Smooth muscle cell (in vitro differentiated cells): ENCODE results near the gene PARN. TPM values are rescaled to one million over a fixed set of nuclear protein-coding genes. Genes with fewer than 3 reads are reported as not detected.

ENCODE experiments used
- DNase-seq: peaks from one replicate; lab custom pipeline; 2025; ENCODE audit not compliant: unreplicated experiment; lab: John Stamatoyannopoulos, UW
- H2AFZ ChIP-seq: fragments of 200-600 bp; sonication (generic); 2 replicates; pipeline ENCODE4 v1.6.0; 2016; ENCODE audit warnings: antibody characterized with exemption, low read depth, mild to moderate bottlenecking
- H3F3A ChIP-seq: fragments of 200-600 bp; sonication (generic); 2 replicates; pipeline ENCODE4 v1.6.0; 2017; ENCODE audit warnings: antibody characterized with exemption, low read depth
- H3K27ac ChIP-seq: fragments of 200-600 bp; sonication (generic); 2 replicates; pipeline ENCODE4 v1.5.1; 2016; ENCODE audit warnings: low read depth, mild to moderate bottlenecking
- H3K27me3 ChIP-seq: fragments of 200-600 bp; sonication (generic); 2 replicates; pipeline ENCODE4 v1.6.1; 2016; ENCODE audit warnings: low read depth, mild to moderate bottlenecking
- H3K36me3 ChIP-seq: fragments of 200-600 bp; sonication (generic); 2 replicates; pipeline ENCODE4 v1.5.1; 2016; ENCODE audit warnings: low read depth
- H3K4me1 ChIP-seq: fragments of 200-600 bp; sonication (generic); 2 replicates; pipeline ENCODE4 v1.5.1; 2016; ENCODE audit warnings: low read depth
- H3K4me2 ChIP-seq: fragments of 200-600 bp; sonication (generic); 2 replicates; pipeline ENCODE4 v1.6.0; 2016; ENCODE audit warnings: mild to moderate bottlenecking
- H3K4me3 ChIP-seq: fragments of 200-600 bp; sonication (generic); 2 replicates; pipeline ENCODE4 v1.5.1; 2016; ENCODE audit warnings: mild to moderate bottlenecking
- H3K79me2 ChIP-seq: fragments of 200-600 bp; sonication (generic); 2 replicates; pipeline ENCODE4 v1.6.0; 2016; ENCODE audit warnings: low read depth, mild to moderate bottlenecking
- H3K9ac ChIP-seq: fragments of 200-600 bp; sonication (generic); 2 replicates; pipeline ENCODE4 v1.6.0; 2016; ENCODE audit warnings: low read depth
- H3K9me3 ChIP-seq: fragments of 200-600 bp; sonication (generic); replicated peaks from 2 replicates; pipeline ENCODE4 v1.5.1; 2016; ENCODE audit warnings: low read depth
- H4K20me1 ChIP-seq: fragments of 200-600 bp; sonication (generic); 2 replicates; pipeline ENCODE4 v1.6.0; 2016; ENCODE audit warnings: low read depth
- CTCF ChIP-seq: fragments of 200-600 bp; sonication (generic); IDR thresholded peaks from 2 replicates; pipeline ENCODE4 v1.5.1; 2017; ENCODE audit warnings: borderline replicate concordance, mild to moderate bottlenecking, antibody characterized with exemption; ENCODE audit not compliant: insufficient read depth, poor library complexity, severe bottlenecking
- WGBS: methylation state at CpG from one replicate; pipeline ENCODE4 v1.1.7; 2016; ENCODE audit warnings: low lambda C conversion rate; 5-methylcytosine and 5-hydroxymethylcytosine counted together
- polyA plus RNA-seq: library from polyadenylated mRNA; unstranded; fragments of >200 nt; fragmentation: Nextera tagmentation; extraction: Ambion mirVana; gene quantifications from 2 replicates; pipeline ENCODE4 v1.2.1, GENCODE V29; 2016
- total RNA-seq: library from RNA; depleted of rRNA; stranded (reverse); fragments of >200 nt; gene quantifications from 2 replicates; pipeline ENCODE4 v1.2.3, GENCODE V29; 2014

Gene PARN
- total and polyA plus RNA-seq, 2 experiments from 2014 or later, result 22.2 to 24.6 TPM

- H3K9ac ChIP-seq, result no peak overlapping the region
- H3K4me2 ChIP-seq, result no peak overlapping the region
- DNase-seq, result no peak
- H3K79me2 ChIP-seq, result no peaks in the 10 kb centered on the region
- no peak overlapping the region for H3K4me3 ChIP-seq
- H3F3A ChIP-seq, result no peaks in the 10 kb centered on the region
- H3K27me3 ChIP-seq, result no peaks in the 10 kb centered on the region
- H2AFZ ChIP-seq, result no peak overlapping the region
- no peak for TF ChIP-seq CTCF
- H3K27ac ChIP-seq, result no peak overlapping the region
- WGBS, result 98% methylated on average over 2 of the region's 2 CpGs
- peaks cover 9% of the 10 kb centered on the region for H3K36me3 ChIP-seq
- H3K9me3 ChIP-seq, result no peaks in the 10 kb centered on the region
- no peaks in the 10 kb centered on the region for H3K4me1 ChIP-seq
- H4K20me1 ChIP-seq, result no peaks in the 10 kb centered on the region
These were observed 57.5 kb downstream of the PARN start for GRCh38 chr16:14572535-14572934.

DNA sequence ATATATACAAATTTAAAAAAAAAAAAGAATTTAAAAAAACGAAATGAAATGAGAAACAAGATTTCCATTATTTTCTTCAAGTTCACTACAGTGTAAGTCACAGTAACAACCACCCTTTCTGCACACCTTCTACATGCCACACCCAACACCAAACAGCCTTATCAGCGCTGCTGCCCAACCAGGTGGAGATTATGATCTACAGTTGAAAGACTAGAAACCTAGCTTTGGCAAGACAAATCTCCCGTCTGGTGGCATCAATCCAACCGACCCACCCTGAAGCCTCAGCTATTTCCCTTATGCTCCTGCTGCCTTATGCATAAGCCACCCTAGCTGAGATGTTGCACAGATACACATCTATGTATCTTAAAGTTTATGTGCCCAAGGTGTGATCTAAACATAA lies 60.8 kb downstream of the PARN start:
- H3K4me2 ChIP-seq, result no peak overlapping the region
- H4K20me1 ChIP-seq, result peaks cover 3% of the 10 kb centered on the region
- H3K4me3 ChIP-seq, result no peak overlapping the region
- H3K9ac ChIP-seq, result no peak overlapping the region
- no peaks in the 10 kb centered on the region for H3K36me3 ChIP-seq
- DNase-seq, result no peak
- H3K27ac ChIP-seq, result no peak overlapping the region
- TF ChIP-seq CTCF, result no peak
- no peaks in the 10 kb centered on the region for H3K4me1 ChIP-seq
- H2AFZ ChIP-seq, result no peak overlapping the region
- H3K9me3 ChIP-seq, result no peaks in the 10 kb centered on the region
- no peaks in the 10 kb centered on the region for H3K27me3 ChIP-seq
- H3F3A ChIP-seq, result no peaks in the 10 kb centered on the region
- H3K79me2 ChIP-seq, result no peaks in the 10 kb centered on the region
- 99% methylated on average over 4 of the region's 4 CpGs for WGBS

DNA sequence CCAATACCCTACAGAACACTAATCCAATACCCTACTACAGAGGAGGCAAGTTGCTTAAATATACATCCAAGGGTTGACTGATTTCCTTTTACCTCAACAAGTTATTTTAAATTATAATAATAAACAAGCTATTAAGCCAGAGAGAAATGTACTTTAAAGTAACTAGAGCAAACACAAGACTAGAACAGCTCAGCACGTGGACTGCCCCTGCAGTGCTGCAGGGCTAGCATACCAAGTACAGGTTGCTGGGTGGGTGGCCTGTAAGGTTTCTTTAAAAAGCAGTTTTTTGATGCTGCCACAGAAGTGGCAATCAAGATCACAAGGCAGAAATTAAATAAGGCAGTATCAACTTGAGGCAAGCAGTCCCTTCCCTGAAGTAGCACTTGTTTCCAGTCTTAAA lies 63.5 kb downstream of the PARN start:
- no peaks in the 10 kb centered on the region for H3K79me2 ChIP-seq
- no peak overlapping the region for H3K4me3 ChIP-seq
- no peak for DNase-seq
- no peak overlapping the region for H3K27ac ChIP-seq
- no peak overlapping the region for H3K9ac ChIP-seq
- peaks cover 6% of the 10 kb centered on the region for H3K4me1 ChIP-seq
- H3K4me2 ChIP-seq, result no peak overlapping the region
- H2AFZ ChIP-seq, result no peak overlapping the region
- no peak for TF ChIP-seq CTCF
- no peaks in the 10 kb centered on the region for H3K9me3 ChIP-seq
- no peaks in the 10 kb centered on the region for H3K27me3 ChIP-seq
- peaks cover 20% of the 10 kb centered on the region for H4K20me1 ChIP-seq
- 86% methylated on average over 1 of the region's 1 CpG for WGBS
- peaks cover 6% of the 10 kb centered on the region for H3F3A ChIP-seq
- H3K36me3 ChIP-seq, result no peaks in the 10 kb centered on the region

DNA sequence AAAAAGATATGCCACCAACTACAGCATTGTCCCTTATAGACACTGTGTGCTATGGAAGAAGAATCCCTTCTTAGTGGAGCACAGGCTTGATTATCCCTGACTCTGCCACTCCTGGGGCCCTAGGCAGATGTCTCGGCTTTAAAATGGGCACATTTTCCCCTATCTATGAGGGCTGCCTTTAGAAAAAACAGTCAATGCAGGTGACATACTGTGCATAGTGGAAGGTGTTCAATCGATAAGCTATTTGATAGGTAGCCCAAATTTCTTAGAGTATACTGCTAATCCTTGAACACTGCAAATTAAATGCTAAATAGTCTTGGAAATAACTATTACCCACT lies 64.4 kb downstream of the PARN start:
- H3K4me3 ChIP-seq, result no peak overlapping the region
- H3K9me3 ChIP-seq, result no peaks in the 10 kb centered on the region
- 97% methylated on average over 2 of the region's 2 CpGs for WGBS
- no peaks in the 10 kb centered on the region for H3K79me2 ChIP-seq
- no peak overlapping the region for H3K9ac ChIP-seq
- H4K20me1 ChIP-seq, result peaks cover 20% of the 10 kb centered on the region
- TF ChIP-seq CTCF, result no peak
- no peaks in the 10 kb centered on the region for H3K27me3 ChIP-seq
- no peaks in the 10 kb centered on the region for H3K36me3 ChIP-seq
- peaks cover 6% of the 10 kb centered on the region for H3K4me1 ChIP-seq
- H3F3A ChIP-seq, result peaks cover 6% of the 10 kb centered on the region
- no peak overlapping the region for H2AFZ ChIP-seq
- no peak overlapping the region for H3K4me2 ChIP-seq
- no peak overlapping the region for H3K27ac ChIP-seq
- DNase-seq, result no peak
